ENCODE data around the gene JDP2.

The JDP2 gene

DNA sequence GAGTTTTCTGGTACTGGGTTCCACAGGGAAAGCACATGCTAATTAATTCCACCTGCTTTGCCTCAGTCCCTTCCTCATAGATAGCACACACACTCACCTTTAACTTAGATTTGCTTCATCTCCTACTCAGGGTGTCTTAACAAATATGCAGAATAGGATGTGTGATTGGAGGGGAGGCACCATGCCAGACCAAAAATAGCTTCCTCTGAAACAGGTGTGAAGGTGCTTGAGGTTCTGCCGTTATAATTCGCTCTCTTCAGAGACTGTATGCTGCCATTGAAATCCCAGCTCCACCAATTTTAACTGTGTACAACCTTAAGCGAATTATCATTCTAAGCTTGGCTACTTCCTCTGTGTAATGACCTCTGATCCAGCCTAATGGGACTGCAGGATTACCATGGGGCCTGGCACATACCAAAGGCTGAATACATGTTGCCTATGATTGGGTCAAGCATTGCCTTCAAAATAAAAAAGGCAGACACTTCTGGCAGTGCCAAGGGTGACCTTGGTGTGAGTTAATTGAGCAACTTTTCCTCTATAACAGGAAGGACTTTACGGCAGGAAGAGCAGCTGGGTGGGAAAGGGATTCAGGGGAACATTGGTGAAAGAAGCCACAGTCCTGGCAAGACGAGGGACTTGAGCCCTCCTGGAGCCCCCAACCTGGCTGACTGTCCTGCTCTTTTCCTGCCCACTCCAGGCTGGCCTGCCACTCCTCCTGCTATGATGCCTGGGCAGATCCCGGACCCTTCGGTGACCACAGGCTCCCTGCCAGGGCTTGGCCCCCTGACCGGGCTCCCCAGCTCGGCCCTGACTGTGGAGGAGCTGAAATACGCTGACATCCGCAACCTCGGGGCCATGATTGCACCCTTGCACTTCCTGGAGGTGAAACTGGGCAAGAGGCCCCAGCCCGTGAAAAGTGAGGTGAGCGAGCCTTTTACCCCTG, 9.7 kb downstream of the JDP2 start:
- DNase-seq (ENCODE audit: low read depth in 2 of 2) = no peak

- DNase-seq (ENCODE audit: low read depth in 2 of 2) = no peak
These were observed 10.8 kb downstream of the JDP2 start for GRCh38 chr14:75438486-75439080.

GRCh38 chr14:75439989-75440388, 12.2 kb downstream of the JDP2 start:
- no peak for DNase-seq (ENCODE audit: low read depth in 2 of 2)

- no peak for DNase-seq (ENCODE audit: low read depth in 2 of 2)
These were observed 13.1 kb downstream of the JDP2 start for GRCh38 chr14:75440733-75441477.

DNA sequence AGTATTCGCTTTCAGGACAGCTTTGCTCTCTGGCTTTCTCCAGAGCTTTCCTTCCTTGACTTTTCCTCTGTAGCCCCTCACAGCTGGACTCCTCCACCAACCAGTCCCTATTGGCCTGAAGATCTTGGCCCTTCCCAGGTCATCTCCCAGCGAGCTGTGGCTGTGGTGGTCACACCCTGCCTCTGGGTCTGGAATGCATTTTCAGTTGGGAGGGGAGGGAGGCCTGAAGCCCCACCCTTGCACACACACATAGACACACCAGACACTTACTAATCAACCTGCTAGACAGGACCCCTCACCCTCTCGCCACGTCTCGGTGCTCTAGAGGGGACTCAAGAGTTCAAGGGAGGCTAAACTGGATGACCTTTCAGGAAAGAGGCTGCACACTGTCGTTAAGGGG, 13.9 kb downstream of the JDP2 start:
- no peak for DNase-seq (ENCODE audit: low read depth in 2 of 2)

GRCh38 chr14:75442166-75442565, 14.3 kb downstream of the JDP2 start:
- no peak for DNase-seq (ENCODE audit: low read depth in 2 of 2)

- DNase-seq (ENCODE audit: low read depth in 2 of 2) = no peak
These were observed 14.8 kb downstream of the JDP2 start for GRCh38 chr14:75442642-75443041.

- DNase-seq (ENCODE audit: low read depth in 2 of 2) = no peak
These were observed 15.6 kb downstream of the JDP2 start for GRCh38 chr14:75443203-75443969.

DNA sequence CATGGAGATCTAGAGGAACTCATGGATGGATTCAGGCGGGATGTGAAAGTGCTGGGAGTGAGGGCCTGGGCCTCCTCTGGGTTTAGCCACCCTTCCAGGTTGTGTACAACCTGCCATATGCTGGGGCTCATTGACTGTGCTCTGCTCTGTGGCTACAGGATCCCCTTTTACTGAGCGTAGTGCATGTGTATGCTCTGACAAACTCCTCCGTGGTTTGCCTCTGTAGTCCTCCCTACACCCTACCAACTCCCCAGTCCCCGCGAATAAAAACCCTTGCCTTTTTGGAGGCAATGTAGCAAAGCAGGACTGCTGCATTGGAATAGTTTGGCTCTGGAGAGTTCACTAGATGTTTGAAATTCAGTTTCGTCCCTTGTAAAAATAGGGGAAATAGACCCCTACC, 17.4 kb downstream of the JDP2 start:
- DNase-seq (ENCODE audit: low read depth in 2 of 2) = no peak

- no peak for DNase-seq (ENCODE audit: low read depth in 2 of 2)
These were observed 18.1 kb downstream of the JDP2 start for GRCh38 chr14:75445963-75446362.

- no peak for DNase-seq (ENCODE audit: low read depth in 2 of 2)
These were observed 18.6 kb downstream of the JDP2 start for GRCh38 chr14:75446447-75446846.

GRCh38 chr14:75448209-75448608, 20.4 kb downstream of the JDP2 start:
- DNase-seq (ENCODE audit: low read depth in 2 of 2) = no peak

- no peak for DNase-seq (ENCODE audit: low read depth in 2 of 2)
These were observed 21.2 kb downstream of the JDP2 start for GRCh38 chr14:75449036-75449435.

DNA sequence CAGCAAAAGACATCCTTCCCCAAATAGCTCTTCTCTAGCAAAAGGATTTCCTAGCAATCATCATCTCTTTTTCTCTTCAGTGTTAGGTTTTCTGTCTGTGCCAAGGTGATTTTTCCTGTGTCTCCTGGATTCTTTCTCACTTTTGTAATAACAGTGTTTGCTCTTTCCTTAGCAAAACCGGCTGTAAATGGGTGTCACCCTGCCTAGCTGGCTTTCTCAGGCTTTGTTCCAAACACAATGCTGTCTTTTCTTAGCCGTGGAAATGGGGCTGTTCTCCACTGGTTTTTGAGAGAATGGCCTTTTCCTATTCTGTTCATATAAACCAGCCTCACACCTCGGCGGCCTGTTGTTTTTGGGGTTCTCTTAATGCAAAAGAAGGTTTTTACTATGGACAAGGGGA, 21.9 kb downstream of the JDP2 start:
- no peak for DNase-seq (ENCODE audit: low read depth in 2 of 2)

DNA sequence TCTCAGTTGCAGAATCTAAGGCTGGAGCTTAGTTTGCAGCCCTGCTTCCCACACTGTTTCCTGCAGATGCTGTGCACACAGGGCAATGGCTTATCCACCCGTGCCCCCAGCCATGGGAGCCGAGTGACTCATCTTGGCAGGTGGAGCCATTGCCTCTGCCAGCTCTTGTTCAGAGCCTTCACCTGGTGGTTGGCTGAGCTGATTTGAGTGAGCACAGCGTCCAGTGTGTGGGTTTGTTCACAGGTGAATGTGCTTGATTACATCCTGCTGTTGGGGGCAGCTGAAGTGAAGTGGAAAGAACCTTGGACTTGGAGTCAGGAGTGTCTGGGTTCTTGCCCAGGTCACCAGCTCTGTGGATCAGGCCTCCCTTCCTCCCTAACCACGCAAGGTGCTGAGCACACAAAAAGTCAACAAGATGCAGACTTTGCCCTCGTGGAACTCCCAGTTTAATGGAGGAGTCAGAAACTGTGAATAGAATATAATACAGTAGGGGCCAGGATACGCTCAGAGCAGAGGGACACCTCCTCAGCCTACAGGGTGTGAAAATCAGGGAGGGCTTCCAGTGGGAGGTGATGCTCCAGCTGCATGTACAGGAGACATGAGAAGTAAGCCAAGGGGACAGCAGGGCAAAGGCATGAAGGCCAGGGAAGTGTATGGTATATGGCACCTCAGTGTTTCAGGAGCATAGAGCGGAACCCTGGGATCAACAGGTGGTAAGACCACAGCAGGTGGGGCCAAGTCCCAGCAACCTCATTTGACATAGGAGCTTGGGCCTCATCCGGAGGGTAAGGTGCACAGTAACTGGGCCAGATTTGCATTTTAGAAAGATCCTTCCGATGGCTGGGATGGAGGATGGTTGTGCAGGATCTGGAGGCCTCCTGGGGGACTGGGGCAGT, 22.8 kb downstream of the JDP2 start:
- no peak for DNase-seq (ENCODE audit: low read depth in 2 of 2)

- no peak for DNase-seq (ENCODE audit: low read depth in 2 of 2)
These were observed 24.5 kb downstream of the JDP2 start for GRCh38 chr14:75452324-75452723.

DNA sequence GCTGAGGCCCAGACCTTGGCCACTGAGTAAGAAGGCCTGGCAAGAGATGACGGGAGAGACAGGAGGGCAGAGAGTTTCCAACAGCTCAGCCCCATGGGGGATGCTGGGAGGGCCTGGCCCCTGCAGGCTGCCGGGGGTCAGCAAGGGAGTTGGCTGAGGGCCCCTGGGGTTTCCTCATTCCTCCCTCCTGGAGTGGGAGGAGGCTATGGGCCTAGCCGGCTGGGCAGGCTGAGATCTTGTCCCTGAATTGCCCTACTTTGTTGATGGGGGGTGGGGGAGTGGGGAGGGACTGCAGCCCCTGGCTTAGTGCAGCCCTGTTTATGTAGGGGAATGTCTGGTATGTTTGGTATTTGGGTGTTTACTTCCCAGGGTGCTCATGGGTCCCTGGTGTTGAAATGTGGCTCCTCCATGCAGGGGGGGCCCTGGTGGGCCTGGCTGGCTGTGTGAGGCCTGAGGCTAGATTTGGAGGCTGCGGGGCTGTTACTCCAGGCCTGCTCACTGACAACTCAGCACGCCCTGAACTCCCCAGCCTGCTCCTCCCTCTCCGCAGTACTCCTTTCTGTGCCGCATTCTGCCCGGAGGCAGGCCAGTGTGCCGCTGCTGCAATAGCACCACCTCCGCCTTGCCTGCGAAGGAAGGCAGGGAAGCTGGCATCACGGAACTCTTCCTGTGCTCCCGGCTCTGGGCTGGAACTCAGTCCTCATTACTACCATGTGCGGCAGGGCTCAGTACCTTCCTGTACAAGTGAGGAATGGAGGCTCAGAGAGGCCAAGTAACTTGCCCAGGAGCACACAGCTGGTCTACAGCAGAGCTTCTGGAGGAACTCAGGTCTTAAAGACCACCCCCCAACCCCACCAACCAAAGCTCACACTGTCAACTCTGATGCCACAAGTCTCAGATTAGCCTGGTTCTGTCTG, 25.3 kb downstream of the JDP2 start:
- no peak for DNase-seq (ENCODE audit: low read depth in 2 of 2)

DNA sequence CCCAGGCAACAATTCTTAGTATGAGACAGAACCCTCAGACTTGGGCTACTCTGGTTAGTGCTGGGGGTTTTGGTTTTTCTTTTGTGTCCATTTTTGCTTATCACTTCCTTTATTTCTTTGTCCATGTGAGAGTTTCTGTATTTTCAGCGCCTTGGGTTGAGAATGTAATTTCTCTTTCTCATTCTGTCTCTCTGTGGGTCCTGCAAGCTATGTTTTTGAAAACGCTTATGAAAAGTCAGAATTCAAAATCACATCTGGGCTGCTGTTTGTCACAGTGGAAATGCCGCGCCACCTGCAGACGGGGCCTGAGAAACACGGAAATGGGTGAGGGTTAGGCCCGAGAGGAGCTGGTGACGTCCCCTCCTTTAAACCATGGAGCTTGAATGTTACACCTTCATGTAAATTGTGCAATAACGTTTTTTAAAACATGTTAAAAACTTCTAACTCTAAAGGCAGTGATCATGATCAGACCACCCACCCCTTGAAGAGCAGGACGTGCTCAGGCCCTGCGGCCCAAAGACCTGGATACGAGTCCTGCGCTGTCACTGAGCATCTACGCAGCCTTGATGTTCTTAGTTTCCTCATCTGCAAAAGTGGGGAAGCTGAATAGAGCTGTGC, 26.1 kb downstream of the JDP2 start:
- DNase-seq (ENCODE audit: low read depth in 2 of 2) = no peak

GRCh38 chr14:75454963-75455546, 27.2 kb downstream of the JDP2 start:
- DNase-seq (ENCODE audit: low read depth in 2 of 2) = no peak
